Body of pancreas (tissue), 4 donors: ENCODE measurements around the gene PLEKHG4B.

Source experiments
- POLR2A ChIP-seq, 3 donors: fragments of 450-650 bp; IDR thresholded peaks; one replicate each; pipeline ENCODE4 v1.6.1; 2016; ENCODE audit warnings: antibody characterized with exemption in 3 of 3, mild to moderate bottlenecking in 2 of 3
- TF ChIP-seq, protein P1 (sequence below), 7 experiments: fragments of 450-650 bp in 4 of 7; fragments of 200-600 bp in 3 of 7; sonication (generic) in 3 of 7; IDR thresholded peaks; one replicate each; pipeline ENCODE4 v1.5.1; 2016 to 2019; ENCODE audit warnings: antibody characterized with exemption in 7 of 7

GRCh38 chr5:198516-199196 lies 106.7 kb downstream of the PLEKHG4B start:
- no peak for TF ChIP-seq POLR2A (IDR thresholded peaks at IDR 0.05)
- TF ChIP-seq, protein P1, sequence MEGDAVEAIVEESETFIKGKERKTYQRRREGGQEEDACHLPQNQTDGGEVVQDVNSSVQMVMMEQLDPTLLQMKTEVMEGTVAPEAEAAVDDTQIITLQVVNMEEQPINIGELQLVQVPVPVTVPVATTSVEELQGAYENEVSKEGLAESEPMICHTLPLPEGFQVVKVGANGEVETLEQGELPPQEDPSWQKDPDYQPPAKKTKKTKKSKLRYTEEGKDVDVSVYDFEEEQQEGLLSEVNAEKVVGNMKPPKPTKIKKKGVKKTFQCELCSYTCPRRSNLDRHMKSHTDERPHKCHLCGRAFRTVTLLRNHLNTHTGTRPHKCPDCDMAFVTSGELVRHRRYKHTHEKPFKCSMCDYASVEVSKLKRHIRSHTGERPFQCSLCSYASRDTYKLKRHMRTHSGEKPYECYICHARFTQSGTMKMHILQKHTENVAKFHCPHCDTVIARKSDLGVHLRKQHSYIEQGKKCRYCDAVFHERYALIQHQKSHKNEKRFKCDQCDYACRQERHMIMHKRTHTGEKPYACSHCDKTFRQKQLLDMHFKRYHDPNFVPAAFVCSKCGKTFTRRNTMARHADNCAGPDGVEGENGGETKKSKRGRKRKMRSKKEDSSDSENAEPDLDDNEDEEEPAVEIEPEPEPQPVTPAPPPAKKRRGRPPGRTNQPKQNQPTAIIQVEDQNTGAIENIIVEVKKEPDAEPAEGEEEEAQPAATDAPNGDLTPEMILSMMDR (IDR thresholded peaks at IDR 0.05), result no peak
